NCI-H2171 (cell line): Measurements from ENCODE around the gene PRICKLE4.
A peak's percentile ranks its signal among the peaks of the same experiment; 100 is the strongest.

Source experiments
- DNase-seq: peaks from one replicate; lab custom pipeline; 2025; lab: John Stamatoyannopoulos, UW

PRICKLE4 gene

GRCh38 chr6:41771058-41771983 is 9.3 kb upstream of the PRICKLE4 start:
- no peak for DNase-seq

- DNase-seq: no peak
These were observed 5.7 kb upstream of the PRICKLE4 start for GRCh38 chr6:41774841-41775240.

GRCh38 chr6:41775293-41775882 is 5.2 kb upstream of the PRICKLE4 start:
- no peak for DNase-seq

- DNase-seq: no peak
These were observed 2.9 kb upstream of the PRICKLE4 start for GRCh38 chr6:41777551-41778285.

GRCh38 chr6:41778895-41779294 is 1.7 kb upstream of the PRICKLE4 start:
- DNase-seq: no peak

- DNase-seq: no peak
These were observed 1.2 kb upstream of the PRICKLE4 start for GRCh38 chr6:41779336-41779735.

- DNase-seq: peak; percentile 88
These were observed 613 bp upstream of the PRICKLE4 start, which contains the start of gene FRS3 for GRCh38 chr6:41779788-41780550. Gene FRS3 (minus strand): TSS chr6:41779900. CDS start chr6:41776987, 2,913 bp downstream.

- no peak for DNase-seq
These were observed 766 bp downstream of the PRICKLE4 start for GRCh38 chr6:41781366-41781730.

- DNase-seq: no peak
These were observed 2.7 kb downstream of the PRICKLE4 start for GRCh38 chr6:41783106-41783780.

- DNase-seq: no peak
These were observed 4.1 kb downstream of the PRICKLE4 start for GRCh38 chr6:41784581-41785171.

- no peak for DNase-seq
These were observed 4.7 kb downstream of the PRICKLE4 start for GRCh38 chr6:41785254-41785653.

- DNase-seq: no peak
These were observed 5.3 kb downstream of the PRICKLE4 start for GRCh38 chr6:41785689-41786450.

GRCh38 chr6:41786451-41787218 is 6.1 kb downstream of the PRICKLE4 start:
- DNase-seq: peak; percentile 80

GRCh38 chr6:41787219-41787917 is 6.8 kb downstream of the PRICKLE4 start, which contains the start of gene TOMM6:
Gene TOMM6 (plus strand): TSS chr6:41787694. CDS start chr6:41787698, 4 bp downstream.
- peak; percentile 92 for DNase-seq

- no peak for DNase-seq
These were observed 8.8 kb downstream of the PRICKLE4 start for GRCh38 chr6:41789390-41789724.

GRCh38 chr6:41790045-41790444 is 9.5 kb downstream of the PRICKLE4 start:
- no peak for DNase-seq

GRCh38 chr6:41791305-41791704 is 10.7 kb downstream of the PRICKLE4 start:
- no peak for DNase-seq

GRCh38 chr6:41791984-41792383 is 11.4 kb downstream of the PRICKLE4 start:
- no peak for DNase-seq

- no peak for DNase-seq
These were observed 15.9 kb downstream of the PRICKLE4 start for GRCh38 chr6:41796474-41796873.
